HG02870 (cell line): Measurements from ENCODE around the gene PIEZO1.
"Not testable (repeated sequence)": the region's sequence is repeated elsewhere in the genome, so short reads cannot be mapped to it uniquely, and the experiment has no call there.

Source experiments
- ATAC-seq: cut with Tn5 transposase; IDR thresholded peaks from one replicate; pipeline ENCODE4 v1.9.1; 2021; ENCODE audit warnings: mild to moderate bottlenecking, moderate library complexity; ENCODE audit not compliant: unreplicated experiment

The PIEZO1 gene

DNA sequence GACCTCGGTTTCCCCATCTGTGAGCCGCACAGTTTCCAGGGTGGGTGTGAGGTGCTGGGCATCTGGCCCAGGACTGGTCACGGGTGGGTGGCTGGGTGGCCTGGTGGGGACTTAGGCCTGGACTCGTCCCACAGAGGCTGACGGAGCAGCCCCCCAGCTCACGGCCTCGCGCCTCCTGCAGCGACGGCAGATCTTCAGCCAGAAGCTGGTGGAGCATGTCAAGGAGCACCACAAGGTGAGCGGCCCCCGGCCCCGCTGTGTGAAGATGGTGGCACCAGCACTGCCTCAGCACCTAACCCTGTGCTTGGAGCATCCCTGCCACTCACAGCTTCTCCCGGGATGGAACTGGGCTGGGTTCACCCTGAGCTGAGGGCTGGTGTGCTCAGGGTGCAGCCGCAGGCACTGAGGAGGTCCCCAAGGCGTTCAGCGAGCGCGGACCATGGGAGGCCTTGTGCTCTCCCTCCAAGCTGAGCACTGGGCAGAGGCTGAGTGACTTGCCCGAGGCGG lies 20.9 kb upstream of the PIEZO1 start:
- ATAC-seq = no peak

DNA sequence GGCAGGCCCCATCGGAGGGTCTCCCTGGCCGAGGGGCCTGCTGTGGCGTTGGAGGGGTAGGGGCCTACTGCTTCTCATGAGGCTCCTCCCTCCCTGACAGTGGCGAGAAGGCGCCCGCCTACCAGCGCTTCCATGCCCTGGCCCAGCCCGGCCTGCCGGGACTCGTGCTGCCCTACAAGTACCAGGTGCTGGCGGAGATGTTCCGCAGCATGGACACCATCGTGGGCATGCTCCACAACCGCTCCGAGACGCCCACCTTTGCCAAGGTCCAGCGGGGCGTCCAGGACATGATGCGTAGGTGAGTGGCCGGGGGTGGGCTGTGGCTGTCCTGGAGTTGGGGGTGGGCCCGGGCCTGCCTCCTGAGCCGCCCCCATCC lies 20.3 kb upstream of the PIEZO1 start:
- ATAC-seq = no peak

DNA sequence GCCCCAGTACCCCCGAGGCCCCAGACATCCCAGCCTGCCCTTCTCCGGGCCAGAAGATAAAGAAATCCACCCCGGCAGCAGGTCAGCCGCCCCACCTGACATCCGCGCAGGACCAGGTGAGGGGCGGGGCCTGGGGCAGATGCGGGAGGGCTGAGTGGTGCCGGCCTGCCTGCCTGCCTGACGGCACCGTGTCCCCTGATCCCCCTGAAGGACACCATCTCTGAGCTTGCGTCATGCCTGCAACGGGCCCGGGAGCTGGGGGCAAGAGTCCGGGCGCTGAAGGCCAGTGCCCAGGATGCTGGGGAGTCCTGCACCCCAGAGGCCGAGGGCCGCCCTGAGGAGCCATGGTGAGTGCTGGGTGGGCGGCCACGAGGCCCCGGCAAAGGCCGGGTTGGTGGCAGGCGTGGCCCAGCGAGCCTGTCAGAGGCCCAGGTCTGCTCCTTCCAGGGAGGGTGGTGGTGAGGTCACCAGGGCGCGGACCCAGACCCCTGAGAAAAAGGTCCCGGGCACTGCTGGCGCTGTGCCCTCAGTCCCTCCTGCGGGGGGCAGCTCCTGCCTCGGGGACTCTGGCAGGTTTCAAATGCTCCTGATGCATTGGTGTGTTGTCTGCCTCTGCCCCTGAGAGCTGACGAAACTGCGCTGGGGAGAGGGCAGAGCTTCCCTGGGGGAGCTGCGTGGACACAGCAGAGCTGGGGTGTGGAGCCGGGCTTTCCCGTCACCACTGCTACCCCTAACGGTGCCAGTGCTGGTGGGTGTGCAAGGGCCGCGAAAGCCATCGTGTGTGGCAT lies 19.7 kb upstream of the PIEZO1 start:
- ATAC-seq = no peak

DNA sequence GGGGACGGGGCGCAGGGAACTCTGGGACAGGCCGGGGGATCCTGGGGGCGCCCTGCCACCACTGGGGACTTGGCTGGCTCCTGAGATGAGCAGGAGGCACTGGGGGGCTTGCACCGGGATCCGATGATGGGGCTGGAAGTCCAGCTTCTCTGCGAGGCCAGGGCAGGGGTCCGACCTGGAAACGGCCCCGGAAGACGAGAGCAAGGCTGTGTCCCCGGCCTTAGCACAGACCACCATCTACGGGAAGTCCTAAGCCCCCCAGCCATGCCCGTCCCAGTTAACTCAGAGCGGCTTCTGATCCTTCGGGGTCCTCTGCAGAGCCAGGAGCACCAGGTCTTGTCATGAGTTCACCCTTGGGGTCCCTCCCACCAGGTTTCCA lies 19.1 kb upstream of the PIEZO1 start:
- ATAC-seq = no peak

DNA sequence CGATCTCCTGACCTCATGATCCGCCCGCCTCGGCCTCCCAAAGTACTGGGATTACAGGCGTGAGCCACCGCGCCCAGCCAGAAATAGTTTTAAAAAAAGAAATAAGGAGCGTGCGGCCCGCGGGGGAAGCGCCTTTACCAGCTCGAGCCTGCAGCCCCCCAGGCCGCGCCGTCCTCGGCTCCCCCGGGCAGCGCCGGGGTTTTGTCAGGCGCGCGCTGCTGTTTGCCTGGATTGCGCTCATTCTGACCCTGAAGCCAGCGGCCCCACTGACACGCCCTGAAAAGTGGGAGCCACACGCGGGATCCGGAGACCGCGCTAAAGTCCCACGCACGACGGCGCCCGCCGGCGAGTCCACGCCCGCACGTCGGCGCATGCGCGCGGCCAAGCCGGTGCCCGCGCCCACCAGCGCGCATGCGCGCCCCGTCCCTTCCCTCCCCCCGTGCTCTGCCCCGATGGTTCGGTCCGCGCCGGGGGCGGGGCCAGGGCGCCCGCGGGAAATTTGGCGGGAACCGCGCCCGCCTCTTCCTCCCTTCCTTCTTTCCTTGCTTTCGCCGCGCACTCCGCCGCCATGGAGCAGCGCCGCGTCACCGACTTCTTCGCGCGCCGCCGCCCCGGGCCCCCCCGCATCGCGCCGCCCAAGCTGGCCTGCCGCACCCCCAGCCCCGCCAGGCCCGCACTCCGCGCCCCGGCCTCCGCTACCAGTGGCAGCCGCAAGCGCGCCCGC lies 18.4 kb upstream of the PIEZO1 start, which contains the start of gene CDT1:
TSS of gene CDT1 (plus strand) at position 526 of the 724 bp plus-strand sequence. CDS start at position 569, 43 bp downstream.
- ATAC-seq = peak; percentile 55

DNA sequence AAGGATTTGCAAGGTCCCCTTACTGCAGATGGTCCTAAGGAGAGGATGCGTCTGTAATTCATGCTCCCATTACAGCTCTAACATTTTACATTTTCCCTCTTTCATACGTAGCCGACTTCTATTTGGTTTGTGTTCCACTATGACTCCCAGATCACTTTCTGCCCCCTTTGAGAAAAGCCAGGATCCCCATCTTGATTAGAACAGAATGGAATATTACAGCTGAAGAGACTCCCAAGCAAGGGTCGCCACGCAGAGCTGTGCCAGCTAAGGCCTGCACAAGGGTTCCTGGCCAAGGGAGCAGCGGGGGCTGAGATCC lies 15.2 kb upstream of the PIEZO1 start:
- ATAC-seq = no peak

DNA sequence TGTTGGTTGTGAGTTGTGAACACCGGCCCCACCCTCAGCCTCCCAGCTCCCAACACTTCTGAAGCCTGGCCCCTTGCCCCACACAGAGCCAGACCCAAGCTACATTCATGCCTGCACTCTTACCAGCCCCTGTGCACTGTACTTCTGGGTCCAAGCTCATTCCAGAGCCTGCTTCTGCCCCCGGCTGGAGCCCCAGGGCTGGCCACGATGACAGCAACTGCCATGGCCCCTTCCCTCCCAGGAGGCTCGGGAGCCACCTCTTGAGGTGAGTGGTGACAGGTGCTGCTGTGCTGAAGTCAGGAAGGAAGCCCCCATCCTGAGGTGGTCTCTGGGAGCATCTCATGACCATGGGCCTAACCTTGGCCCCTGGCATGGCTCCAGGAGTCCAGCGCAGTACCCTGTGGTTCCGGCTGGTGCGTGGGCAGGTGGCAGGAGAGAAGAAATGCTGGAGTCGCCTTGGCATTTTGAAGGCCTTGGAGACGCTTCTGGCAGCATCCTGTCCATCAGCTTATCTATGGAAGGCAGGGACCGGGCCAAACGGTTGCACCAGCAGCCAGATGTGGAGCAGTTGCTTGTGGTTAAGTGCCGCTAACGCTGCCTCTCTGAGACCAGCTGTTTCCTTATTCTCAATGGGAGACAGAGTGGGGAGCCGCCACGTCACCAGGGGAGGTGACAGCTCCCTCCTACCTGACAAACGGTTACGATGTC lies 14.7 kb upstream of the PIEZO1 start:
- ATAC-seq = no peak

DNA sequence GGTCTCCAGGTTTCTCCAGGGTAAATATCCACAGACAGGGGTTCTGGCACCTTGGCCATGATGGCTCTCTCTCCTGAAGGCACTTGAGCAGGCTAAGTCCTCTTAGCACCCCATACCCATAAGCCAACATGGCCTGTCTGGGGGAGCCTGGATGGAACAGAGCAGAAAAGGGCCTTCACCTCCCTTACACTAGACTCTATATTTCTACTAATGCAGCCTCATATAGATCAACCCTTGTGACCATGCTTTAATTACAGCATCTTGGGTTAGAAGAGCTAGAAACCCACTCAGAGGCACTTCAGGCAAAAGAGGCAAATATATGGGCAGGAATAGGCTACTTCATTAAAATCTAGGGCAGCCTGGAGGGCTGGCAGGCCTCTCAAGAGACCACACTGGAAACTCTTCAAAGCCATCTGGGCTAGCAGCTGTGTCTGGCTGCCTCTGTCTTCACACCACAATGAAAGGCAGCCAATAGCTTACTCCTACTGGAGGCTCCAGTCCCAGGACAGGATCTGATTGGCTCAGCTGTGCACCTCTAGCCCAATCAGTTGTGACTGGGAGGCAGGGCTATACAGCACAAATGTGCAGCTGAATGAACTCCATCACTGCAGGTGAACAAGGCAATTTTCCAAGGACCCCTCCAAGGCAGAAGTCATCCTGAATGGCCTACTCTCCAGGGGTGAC lies 13.9 kb upstream of the PIEZO1 start:
- ATAC-seq = no peak

DNA sequence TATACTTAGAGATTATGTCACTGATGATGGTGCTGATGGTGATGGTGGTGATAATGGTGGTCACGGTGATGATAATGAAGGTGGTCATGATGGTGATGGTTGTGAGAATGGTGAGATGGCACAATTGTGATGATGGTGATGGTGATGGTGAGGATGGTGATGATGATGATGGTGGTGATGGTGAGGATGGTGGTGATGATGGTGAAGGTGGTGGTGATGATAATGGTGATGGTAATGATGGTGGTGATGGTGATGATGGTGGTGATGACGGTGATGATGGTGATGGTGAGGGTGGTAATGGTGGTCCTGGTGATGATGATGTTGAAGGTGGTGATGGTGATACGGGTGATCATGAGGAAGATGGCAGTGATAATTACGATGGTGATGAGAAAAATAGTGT lies 13.1 kb upstream of the PIEZO1 start:
- ATAC-seq = no peak

DNA sequence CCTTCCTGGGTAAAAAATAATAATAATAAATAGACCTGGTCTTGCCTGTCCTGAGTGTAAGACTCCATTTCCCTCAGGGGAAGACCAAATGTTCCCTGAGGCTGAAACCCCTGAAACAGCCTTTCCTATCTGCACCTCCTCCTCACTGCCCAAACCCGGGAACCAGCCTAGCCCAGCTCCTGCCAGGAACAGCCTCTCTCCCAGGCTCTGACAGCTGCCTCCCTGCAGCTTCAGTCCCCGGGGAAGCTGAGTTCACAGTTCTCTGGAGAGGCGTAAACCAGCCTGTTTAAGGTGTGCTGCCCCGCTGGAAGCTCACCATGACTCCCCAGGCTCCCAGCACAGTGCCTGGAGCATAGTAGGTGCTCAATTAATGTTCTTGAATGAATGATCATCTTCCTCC lies 11.3 kb upstream of the PIEZO1 start:
- no peak for ATAC-seq

DNA sequence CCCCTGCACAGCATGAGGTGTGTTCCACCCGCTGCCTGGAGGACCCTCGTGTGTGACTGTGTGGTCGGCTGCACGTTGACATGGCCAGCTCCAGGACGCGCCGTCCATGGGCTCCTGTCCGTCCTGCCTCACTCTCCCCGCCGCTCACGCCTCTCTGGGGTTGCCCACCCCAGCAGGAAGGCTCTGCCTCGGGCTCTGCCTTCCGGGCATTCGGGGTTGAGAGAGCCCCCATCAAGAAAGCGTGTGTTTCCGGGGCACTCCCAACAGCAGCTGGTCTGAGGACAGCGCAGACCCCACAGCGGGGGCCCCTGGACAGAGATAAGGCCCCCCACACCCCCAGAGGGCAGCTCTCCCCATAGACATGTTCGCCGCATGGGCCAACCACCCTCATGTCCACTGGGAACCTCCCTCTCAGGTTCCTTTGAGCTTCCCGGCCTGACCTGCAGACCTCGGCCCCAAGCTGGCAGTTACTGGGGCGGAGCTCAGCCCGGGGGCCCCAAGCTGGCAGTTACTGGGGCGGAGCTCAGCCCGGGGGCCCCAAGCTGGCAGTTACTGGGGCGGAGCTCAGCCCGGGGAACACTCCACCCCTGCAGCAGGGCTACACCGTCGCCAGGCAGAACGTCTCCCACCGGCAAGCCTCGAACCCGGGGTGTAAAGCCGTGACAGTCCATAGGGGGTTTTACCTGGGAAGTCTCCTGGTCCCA lies 8.4 kb upstream of the PIEZO1 start:
- ATAC-seq = no peak

DNA sequence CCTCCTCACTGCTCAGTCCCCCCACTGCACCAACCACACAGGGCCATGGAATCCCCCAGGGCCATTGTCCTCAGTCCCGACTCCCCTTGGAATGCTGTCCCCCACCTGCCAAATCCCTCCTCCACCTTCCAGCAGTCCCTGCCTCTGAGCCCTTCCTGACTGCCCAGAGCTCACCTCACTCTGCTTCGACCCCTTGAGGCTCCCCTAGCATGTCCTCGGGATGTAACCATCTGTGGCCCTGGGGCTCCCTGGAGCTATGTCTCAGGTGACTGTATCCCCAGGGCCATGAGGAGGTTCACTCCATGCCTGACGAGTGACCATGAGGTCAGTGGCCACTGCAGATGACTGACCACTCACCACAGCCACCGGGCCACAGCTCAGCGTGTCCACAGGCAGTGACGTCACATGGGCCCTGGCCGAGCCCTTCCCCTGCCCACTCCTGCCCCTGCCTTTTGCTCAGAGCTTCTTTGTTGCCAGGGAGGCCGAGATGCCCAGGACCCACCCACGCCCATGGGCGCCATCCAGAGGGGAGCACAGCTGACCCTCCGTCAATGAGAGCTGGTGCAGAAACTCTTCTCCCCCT lies 7.7 kb upstream of the PIEZO1 start:
- no peak for ATAC-seq

DNA sequence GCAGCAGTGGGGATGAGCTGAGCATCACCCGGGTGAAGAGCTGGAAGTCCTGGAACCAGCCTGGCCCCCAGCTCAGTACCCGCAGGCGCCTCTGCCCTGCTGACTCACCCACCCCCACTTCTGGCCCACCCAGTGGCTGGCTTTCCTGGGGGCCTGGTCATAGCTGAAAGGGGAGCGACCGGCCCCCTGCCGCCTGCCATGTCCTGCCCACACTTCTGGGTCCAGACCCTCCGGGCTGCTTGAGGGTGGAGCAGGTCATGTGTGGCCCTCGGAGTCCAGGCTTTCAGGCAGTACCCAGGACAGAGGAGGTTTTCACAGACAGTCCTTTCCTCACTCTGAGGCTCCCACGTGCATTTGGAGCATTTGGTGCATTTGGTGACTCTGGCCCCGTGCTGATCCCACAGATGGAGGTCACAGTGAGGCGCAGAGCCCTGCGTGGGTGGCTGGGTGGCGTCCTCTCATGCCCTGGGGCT lies 7.1 kb upstream of the PIEZO1 start:
- ATAC-seq = no peak

DNA sequence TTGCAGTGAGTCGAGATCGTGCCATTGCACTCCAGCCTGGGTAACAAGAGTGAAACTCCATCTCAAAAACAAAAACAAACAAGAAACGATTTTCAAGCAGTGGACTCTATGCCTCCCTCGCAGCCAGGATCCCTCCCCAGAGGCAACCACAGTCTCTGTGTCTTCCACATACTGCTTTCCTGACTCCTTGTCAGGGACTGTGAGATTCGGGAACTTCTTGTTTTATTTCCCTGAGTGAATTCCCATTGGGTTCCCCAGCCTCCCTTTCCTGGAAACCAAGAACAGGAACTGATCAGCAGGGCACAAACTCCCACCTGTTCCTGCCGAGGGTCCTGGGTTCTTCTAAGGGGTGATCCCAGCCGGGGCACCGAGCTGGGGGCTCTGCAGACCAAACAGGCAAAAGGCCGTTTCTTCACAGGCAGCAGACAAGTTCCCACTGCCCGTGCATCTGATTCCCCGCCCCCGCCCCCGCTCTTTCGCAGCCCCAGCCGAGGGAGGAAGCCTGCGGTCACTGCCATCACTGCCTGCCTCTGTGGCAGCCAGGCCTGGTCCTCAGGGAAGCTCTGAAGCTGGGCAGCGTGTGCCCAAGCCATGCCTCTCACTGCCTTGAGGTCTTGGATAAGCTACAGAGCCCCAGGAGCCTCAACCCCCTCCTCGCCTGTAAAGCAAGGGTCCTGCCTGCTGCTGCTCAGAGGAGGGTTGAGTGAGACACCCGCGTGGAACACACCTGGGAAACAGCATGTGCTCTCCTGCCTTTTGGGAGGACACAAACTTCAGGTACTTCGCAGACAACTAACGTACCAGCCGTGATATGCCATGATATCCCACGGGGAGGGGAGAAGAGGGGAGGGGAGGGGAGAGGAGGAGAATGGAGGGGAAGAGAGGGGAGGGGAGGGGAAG lies 5.5 kb upstream of the PIEZO1 start:
- no peak for ATAC-seq

DNA sequence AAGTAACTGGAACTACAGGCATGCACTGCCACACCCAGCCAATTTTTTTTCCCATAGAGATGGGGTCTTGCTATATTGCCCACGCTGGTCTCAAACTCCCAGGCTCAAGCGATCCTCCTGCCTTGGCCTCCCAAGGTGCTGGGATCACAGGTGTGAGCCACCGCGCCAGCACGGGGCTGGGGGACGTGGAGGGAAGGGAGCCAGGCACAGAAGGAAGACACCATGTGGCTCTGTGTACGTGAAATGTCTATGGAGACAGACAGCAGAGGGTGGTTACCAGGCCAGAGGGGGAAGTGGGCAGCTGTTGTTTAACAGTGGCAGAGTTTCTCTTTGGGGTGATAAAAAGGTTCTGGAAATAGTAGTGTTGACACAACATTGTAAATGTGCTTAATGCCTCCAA lies 4.6 kb upstream of the PIEZO1 start:
- ATAC-seq = no peak

DNA sequence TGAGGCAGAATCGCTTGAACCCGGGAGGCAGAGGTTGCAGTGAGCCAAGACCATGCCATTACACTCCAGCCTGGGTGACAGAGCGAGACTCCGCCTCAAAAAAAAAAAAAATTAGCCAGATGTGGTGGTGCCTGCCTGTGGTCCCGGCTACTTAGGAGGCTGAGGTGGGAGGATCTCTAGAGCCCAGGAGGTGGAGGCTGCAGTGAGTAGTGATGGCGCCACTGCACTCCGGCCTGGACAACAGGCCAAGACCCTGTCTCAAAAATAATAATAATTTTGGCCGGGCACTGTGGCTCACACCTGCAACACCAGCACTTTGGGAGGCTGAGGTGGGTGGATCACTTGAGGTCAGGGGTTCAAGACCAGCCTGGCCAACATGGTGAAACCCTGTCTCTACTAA lies 3.7 kb upstream of the PIEZO1 start:
- not testable (repeated sequence) for ATAC-seq

DNA sequence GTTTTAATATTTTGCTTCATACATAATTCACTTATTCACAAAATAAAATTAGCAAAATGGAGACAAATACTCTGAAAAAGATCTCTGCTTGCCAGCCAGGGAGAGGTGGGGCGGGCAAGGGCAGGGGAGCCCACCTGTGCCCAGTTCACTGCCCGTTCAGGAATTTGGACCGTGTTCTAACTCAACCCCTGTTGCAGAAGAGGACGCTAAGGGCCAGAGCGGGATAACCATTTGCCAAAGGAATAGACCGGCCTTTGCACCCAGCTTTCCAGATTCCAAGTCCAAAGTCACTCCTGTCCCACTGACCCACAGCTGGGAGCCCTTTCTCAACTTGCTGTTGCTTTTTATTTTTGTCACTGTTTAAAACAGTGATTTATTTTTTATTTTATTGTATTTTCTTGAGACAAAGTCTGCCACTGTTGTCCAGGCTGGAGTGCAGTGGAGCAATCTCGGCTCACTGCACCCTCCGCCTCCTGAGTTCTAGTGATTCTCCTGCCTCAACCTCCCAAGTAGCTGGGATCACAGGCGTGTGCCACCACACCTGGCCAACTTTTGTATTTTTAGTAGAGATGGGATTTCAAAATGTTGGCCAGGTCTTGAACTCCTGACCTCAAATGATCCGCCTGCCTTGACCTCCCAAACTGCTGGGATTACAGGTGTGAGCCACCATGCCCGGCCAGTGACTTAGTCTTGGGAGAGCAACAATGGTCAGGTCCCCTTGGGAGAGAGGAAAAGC lies 2.7 kb upstream of the PIEZO1 start:
- ATAC-seq = no peak

DNA sequence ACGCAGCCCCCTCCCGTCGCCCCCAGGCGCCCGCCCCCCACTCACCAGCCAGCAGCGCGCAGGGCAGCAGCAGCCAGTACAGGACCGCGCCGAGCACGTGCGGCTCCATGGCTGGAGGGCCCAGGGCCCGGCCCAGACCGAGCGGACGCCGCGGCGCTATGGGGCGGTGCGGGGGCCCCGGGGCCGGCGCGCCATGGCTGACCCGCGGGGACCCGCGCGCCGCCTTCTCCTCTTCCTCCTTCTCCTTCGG lies 239 bp downstream of the PIEZO1 start:
- no peak for ATAC-seq
